Tibial nerve (tissue), 3 donors: ENCODE measurements around the gene IER3.

Source experiments
- CTCF ChIP-seq, 5 experiments: fragments of 200-600 bp in 3 of 5; fragments of 450-650 bp in 2 of 5; sonication (generic) in 3 of 5; IDR thresholded peaks; one replicate each; pipeline ENCODE4 v1.5.1; 2016 to 2019; ENCODE audit warnings: antibody characterized with exemption in 5 of 5, mild to moderate bottlenecking in 3 of 5, moderate library complexity in 2 of 5
- POLR2A ChIP-seq, 2 donors: fragments of 450-650 bp; IDR thresholded peaks; one replicate each; pipeline ENCODE4 v1.6.1; 2017; ENCODE audit warnings: antibody characterized with exemption in 2 of 2, mild to moderate bottlenecking in 2 of 2, moderate library complexity in 2 of 2

GRCh38 chr6:30705620-30706019, 38.7 kb downstream of the IER3 start:
- TF ChIP-seq CTCF (IDR thresholded peaks at IDR 0.05) (no peak), POLR2A (IDR thresholded peaks at IDR 0.05) (no peak)
